HG03575 (cell line): ENCODE results near the gene FBN3.
"Not testable (repeated sequence)": the region's sequence is repeated elsewhere in the genome, so short reads cannot be mapped to it uniquely, and the experiment has no call there.

Source experiments
- ATAC-seq: cut with Tn5 transposase; IDR thresholded peaks from one replicate; pipeline ENCODE4 v1.9.1; 2021; ENCODE audit not compliant: unreplicated experiment, insufficient number of reproducible peaks, low FRiP score; ENCODE audit errors: extremely low read depth

Gene FBN3

GRCh38 chr19:8126008-8126407 is 23.4 kb downstream of the FBN3 start:
- no peak for ATAC-seq

- no peak for ATAC-seq
Observed at GRCh38 chr19:8123683-8124082, 25.7 kb downstream of the FBN3 start.

DNA sequence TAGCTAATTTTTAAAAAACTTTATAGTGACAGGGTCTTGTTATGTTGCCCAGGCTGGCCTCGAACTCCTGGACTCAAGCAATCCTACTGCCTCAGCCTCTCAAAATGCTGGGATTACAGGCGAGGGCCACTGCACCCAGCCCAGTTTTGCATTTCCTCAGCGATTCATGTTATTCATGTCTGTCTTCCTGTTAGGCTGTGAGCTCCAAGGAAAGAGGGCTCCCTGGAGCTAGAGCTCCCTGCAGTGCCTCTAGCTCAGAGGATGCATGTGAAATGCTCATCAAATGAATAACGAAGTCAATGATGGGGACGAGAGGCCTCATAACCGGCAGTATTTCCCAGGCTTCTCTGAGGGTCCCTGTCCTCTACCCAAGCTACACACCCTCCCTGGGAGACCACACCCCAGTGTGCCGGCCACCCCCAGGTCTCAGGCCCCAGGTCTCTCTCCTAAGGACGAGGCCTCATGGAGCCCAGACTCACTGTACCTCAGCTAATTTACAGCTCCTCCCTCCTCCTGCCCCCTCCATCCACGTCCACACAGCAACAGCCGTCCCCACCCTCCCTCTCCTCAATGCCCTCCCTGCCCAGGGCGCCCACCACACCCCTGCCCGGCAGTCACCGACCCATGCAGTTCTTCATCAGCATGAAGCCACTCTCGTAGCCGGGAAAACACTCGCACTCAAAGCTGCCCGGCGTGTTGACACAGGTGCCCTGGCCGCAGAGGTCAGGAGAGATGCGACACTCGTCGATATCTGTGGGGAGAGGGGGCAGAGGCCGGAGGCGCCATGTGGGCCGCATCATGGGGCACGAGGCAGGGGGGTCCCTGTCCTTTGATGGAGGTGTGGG is 28.5 kb downstream of the FBN3 start:
- ATAC-seq = no peak

- ATAC-seq = no peak
Observed at GRCh38 chr19:8117991-8118390, 31.4 kb downstream of the FBN3 start.

- ATAC-seq = no peak
Observed at GRCh38 chr19:8116437-8117293, 32.7 kb downstream of the FBN3 start.

DNA sequence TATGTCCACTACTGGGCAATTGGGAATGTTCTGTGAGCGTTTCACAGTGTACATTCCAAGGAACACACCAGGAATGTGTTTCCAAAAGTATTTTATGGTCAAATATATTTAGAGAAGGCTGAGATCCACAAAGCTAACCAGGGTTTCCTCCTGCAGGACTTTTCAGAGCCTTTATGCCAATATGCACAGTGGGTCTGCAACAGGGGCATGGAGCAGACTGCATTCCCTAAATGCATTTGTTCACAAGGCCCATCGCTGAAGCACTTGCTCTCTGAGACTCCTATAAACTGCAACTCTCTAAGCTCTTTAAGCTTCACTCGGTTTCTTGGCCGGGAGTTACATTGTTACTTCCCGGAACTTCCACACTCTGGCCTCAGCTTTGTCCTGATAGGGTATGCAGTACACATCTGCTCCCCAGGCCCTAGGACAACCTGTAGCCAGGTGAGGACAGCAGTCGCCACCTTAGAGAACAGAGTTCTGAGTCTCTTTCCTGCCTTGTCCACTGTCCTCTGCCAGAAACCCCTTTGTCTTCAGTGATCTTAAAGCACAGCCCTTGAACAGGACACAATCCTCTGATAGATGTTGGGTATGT is 33.5 kb downstream of the FBN3 start:
- no peak for ATAC-seq

DNA sequence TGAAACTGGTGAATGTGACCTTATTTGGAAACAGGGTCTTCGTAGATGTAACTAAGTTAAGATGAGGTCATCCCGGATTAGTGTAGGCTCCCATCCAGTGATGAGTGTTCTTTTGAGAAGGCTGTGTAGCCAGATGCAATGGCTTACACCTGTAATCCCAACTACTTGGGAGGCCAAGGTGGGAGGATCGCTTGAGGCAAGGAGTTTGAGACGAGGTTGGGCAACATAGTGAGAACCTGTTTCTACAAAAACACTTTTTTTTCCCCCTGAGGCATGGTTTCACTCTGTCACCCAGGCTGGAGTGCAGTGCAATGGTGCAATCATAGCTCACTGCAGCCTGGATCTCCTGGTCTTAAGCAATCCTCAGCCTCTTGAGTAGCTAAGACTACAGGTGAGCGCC is 36.4 kb downstream of the FBN3 start:
- ATAC-seq = no peak

GRCh38 chr19:8111376-8111775 is 38.0 kb downstream of the FBN3 start:
- no peak for ATAC-seq

GRCh38 chr19:8110931-8111330 is 38.5 kb downstream of the FBN3 start:
- no peak for ATAC-seq

- ATAC-seq = no peak
Observed at GRCh38 chr19:8109890-8110662, 39.3 kb downstream of the FBN3 start.

GRCh38 chr19:8109455-8109854 is 39.9 kb downstream of the FBN3 start:
- ATAC-seq = no peak

- ATAC-seq = no peak
Observed at GRCh38 chr19:8108560-8109445, 40.6 kb downstream of the FBN3 start.

- no peak for ATAC-seq
Observed at GRCh38 chr19:8107301-8107903, 42.0 kb downstream of the FBN3 start.

DNA sequence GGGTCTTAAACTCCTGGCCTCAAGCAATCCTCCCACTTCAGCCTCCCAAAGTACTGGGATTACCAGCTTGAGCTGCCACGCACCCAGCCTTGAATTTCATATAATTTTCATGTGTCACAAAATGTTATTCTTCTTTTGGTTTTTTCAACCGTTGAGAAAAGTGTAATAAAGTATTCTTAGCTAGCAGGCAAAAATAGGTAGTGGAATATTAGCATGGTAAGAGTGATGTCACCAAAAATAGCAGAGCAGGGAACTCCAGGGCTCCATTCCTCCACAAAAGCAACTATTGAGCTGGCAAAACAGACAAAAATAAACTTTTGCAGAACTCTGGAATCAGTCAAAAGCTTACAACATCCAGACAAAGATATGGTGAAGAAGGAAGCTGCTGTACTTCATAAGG is 43.9 kb downstream of the FBN3 start:
- ATAC-seq = no peak

DNA sequence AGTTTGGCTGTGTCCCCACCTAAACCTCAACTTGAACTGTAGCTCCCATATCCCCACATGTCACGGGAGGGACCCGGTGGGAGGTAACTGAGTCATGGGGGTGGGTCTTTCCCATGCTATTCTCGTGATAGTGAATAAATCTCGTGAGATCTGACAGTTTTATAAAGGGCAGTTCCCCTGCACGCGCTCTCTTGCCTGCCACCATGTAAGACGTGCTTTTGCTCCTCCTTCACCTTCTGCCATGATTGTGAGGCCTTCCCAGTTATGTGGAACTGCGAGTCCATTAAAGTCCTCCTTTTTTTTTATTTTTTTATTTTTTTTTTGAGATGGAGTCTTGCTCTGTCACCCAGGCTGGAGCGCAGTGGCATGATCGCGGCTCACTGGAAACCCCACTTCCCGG is 47.5 kb downstream of the FBN3 start:
- not testable (repeated sequence) for ATAC-seq

DNA sequence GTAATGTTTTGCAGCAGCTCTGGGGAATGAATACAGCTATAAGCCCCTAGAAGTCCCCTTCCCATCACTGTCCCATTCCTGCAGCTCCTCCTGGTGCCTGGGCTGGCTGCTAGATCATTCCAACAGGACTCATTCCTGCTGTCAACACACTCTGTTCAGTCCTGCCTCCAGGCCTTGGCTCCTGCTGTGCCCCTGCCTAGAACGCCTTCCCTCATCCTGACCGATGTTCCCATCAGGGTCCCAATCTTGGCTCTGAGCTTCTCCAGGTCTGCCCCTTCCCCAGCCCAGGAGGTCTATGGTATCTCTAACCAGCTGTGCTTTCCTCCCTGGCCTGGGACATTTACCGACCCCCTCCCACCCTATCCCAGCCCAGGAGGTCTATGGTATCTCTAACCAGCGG is 48.1 kb downstream of the FBN3 start:
- ATAC-seq = no peak

GRCh38 chr19:8097681-8098567 is 51.5 kb downstream of the FBN3 start:
- ATAC-seq = no peak
